Colonic mucosa (tissue), 4 donors: ENCODE measurements around the gene EPN1. TPM values are rescaled to one million over a fixed set of nuclear protein-coding genes. Genes with fewer than 3 reads are reported as not detected.

Source experiments
- DNase-seq: peaks from one replicate; pipeline ENCODE4 v3.0.0-alpha.2; 2020
- H3K27ac ChIP-seq: fragments of 200-600 bp; one replicate; pipeline ENCODE4 v1.8.0; 2021
- H3K27me3 ChIP-seq: fragments of 200-600 bp; one replicate; pipeline ENCODE4 v1.8.0; 2021
- H3K36me3 ChIP-seq: fragments of 200-600 bp; one replicate; pipeline ENCODE4 v1.8.0; 2021
- H3K4me1 ChIP-seq: fragments of 200-600 bp; one replicate; pipeline ENCODE4 v1.8.0; 2021; ENCODE audit warnings: mild to moderate bottlenecking
- H3K4me3 ChIP-seq: fragments of 200-600 bp; one replicate; pipeline ENCODE4 v1.8.0; 2021
- H3K9ac ChIP-seq, 2 donors: one replicate each; pipeline ENCODE4 v1.7.0; 2013; ENCODE audit warnings: control low read depth in 2 of 2, low read depth in 2 of 2, low read length in 2 of 2
- H3K9me3 ChIP-seq: fragments of 200-600 bp; one replicate; pipeline ENCODE4 v1.8.0; 2021
- CTCF ChIP-seq: fragments of 200-600 bp; IDR thresholded peaks from one replicate; pipeline ENCODE4 v1.8.0; 2022; ENCODE audit warnings: antibody characterized with exemption, mild to moderate bottlenecking
- intact Hi-C: fragments of 100-400 bp; cut with DNase I; formaldehyde crosslinking; loops from one replicate; pipeline ENCODE4 v1.14.1; 2022
- total RNA-seq, 2 donors: library from RNA; stranded (reverse); fragmentation: NEBNext Ultra II Directional in 1 of 2; extraction: Animal tissue kit (Norgen Biotek cat#: 25700) in 1 of 2; gene quantifications; one replicate each; pipeline ENCODE4 v1.2.1, GENCODE V29; 2021
- donor health status: healthy.
- donor health status: DM: no; HTN: no; CAD: no.
- donor health status: DM: no; HTN: no; CAD: no.

The EPN1 gene
- total RNA-seq, 2 donors from 2014 or later: 257 to 259 TPM

GRCh38 chr19:55647732-55648584 lies 27.1 kb upstream of the EPN1 start, which contains the start of gene CCDC106:
CCDC106 (plus strand) TSS chr19:55648212; CDS start chr19:55649047, 835 bp downstream.
- no peak for TF ChIP-seq CTCF
- intact Hi-C loops: no loop called here
- DNase-seq: peak; percentile 63
- Histone ChIP-seq H3K9ac (peak within 1 kb of the TSS; percentile 74 to 75), H3K27me3 (no peaks in the 10 kb centered on the region), H3K27ac (peak within 1 kb of the TSS; percentile 10), H3K4me3 (peak within 1 kb of the TSS; percentile 51), H3K36me3 (no peaks in the 10 kb centered on the region), H3K4me1 (peaks cover 14% of the 10 kb centered on the region), H3K9me3 (no peaks in the 10 kb centered on the region)

GRCh38 chr19:55648585-55649267 lies 26.3 kb upstream of the EPN1 start:
- Histone ChIP-seq H3K4me3 (peak overlapping the region; percentile 51), H3K36me3 (no peaks in the 10 kb centered on the region), H3K9me3 (no peaks in the 10 kb centered on the region), H3K4me1 (peaks cover 13% of the 10 kb centered on the region), H3K27me3 (no peaks in the 10 kb centered on the region), H3K27ac (peak overlapping the region; percentile 10), H3K9ac (peak overlapping the region; percentile 74 to 75)
- intact Hi-C loops: no loop called here
- no peak for DNase-seq
- TF ChIP-seq CTCF: no peak

GRCh38 chr19:55649268-55650125 lies 25.5 kb upstream of the EPN1 start:
- TF ChIP-seq CTCF: no peak
- Histone ChIP-seq H3K27ac (no peak overlapping the region), H3K4me3 (peak overlapping the region; percentile 51), H3K36me3 (no peaks in the 10 kb centered on the region), H3K4me1 (peaks cover 8% of the 10 kb centered on the region), H3K9ac (peak overlapping the region in 1 of 2 donors; percentile 75), H3K9me3 (no peaks in the 10 kb centered on the region), H3K27me3 (no peaks in the 10 kb centered on the region)
- intact Hi-C loops: no loop called here
- DNase-seq: no peak

- Histone ChIP-seq H3K4me1 (peaks cover 4% of the 10 kb centered on the region), H3K4me3 (no peak overlapping the region), H3K27ac (no peak overlapping the region), H3K27me3 (no peaks in the 10 kb centered on the region), H3K36me3 (no peaks in the 10 kb centered on the region), H3K9ac (no peak overlapping the region), H3K9me3 (no peaks in the 10 kb centered on the region)
- DNase-seq: no peak
- TF ChIP-seq CTCF: no peak
- intact Hi-C loops: no loop called here
Observed at GRCh38 chr19:55650126-55650557, 24.9 kb upstream of the EPN1 start.
